Measurements from ENCODE around the gene MYO15A.

Gene MYO15A

GRCh38 chr17:18226284-18226945 is 117.9 kb downstream of the MYO15A start:
- Histone ChIP-seq H3K4me3 (ENCODE audit: severe bottlenecking) (peak overlapping the region; percentile 59), H3K27me3 (ENCODE audit: insufficient read depth, poor library complexity, severe bottlenecking) (no peaks in the 10 kb centered on the region), H3K36me3 (ENCODE audit: low read depth) (no peaks in the 10 kb centered on the region), H3K27ac (ENCODE audit: poor library complexity, severe bottlenecking) (peak overlapping the region; percentile 47), H3K9me3 (ENCODE audit: severe bottlenecking) (no peaks in the 10 kb centered on the region), H3K4me1 (ENCODE audit: insufficient read depth, poor library complexity, severe bottlenecking) (no peaks in the 10 kb centered on the region)
- peak; percentile 13; the same call in 2 of the 3 replicates for ATAC-seq (ENCODE audit: low read depth)
- DNase-seq (ENCODE audit: low spot score): no peak
- TF ChIP-seq CTCF (IDR thresholded peaks at IDR 0.05; ENCODE audit: poor library complexity, severe bottlenecking): no peak

- Histone ChIP-seq H3K4me3 (ENCODE audit: severe bottlenecking) (no peak overlapping the region), H3K4me1 (ENCODE audit: insufficient read depth, poor library complexity, severe bottlenecking) (no peaks in the 10 kb centered on the region), H3K27me3 (ENCODE audit: insufficient read depth, poor library complexity, severe bottlenecking) (no peaks in the 10 kb centered on the region), H3K27ac (ENCODE audit: poor library complexity, severe bottlenecking) (no peak overlapping the region), H3K9me3 (ENCODE audit: severe bottlenecking) (no peaks in the 10 kb centered on the region), H3K36me3 (ENCODE audit: low read depth) (no peaks in the 10 kb centered on the region)
- TF ChIP-seq CTCF (IDR thresholded peaks at IDR 0.05; ENCODE audit: poor library complexity, severe bottlenecking): no peak
- no peak for DNase-seq (ENCODE audit: low spot score)
- ATAC-seq (ENCODE audit: low read depth): no peak
These were observed 119.1 kb downstream of the MYO15A start for GRCh38 chr17:18227635-18228034.

- Histone ChIP-seq H3K9me3 (ENCODE audit: severe bottlenecking) (no peaks in the 10 kb centered on the region), H3K4me1 (ENCODE audit: insufficient read depth, poor library complexity, severe bottlenecking) (no peaks in the 10 kb centered on the region), H3K27ac (ENCODE audit: poor library complexity, severe bottlenecking) (no peak overlapping the region), H3K27me3 (ENCODE audit: insufficient read depth, poor library complexity, severe bottlenecking) (no peaks in the 10 kb centered on the region), H3K36me3 (ENCODE audit: low read depth) (no peaks in the 10 kb centered on the region), H3K4me3 (ENCODE audit: severe bottlenecking) (no peak overlapping the region)
- no peak for ATAC-seq (ENCODE audit: low read depth)
- no peak for TF ChIP-seq CTCF (IDR thresholded peaks at IDR 0.05; ENCODE audit: poor library complexity, severe bottlenecking)
- no peak for DNase-seq (ENCODE audit: low spot score)
These were observed 119.7 kb downstream of the MYO15A start for GRCh38 chr17:18228176-18228682.

- H3K4me3 ChIP-seq (ENCODE audit: severe bottlenecking): no peak overlapping the region
- ATAC-seq (ENCODE audit: low read depth) (no peak), DNase-seq (ENCODE audit: low spot score) (no peak)
- H3K4me1 ChIP-seq (ENCODE audit: insufficient read depth, poor library complexity, severe bottlenecking): no peaks in the 10 kb centered on the region
- no peaks in the 10 kb centered on the region for H3K9me3 ChIP-seq (ENCODE audit: severe bottlenecking)
- TF ChIP-seq CTCF (IDR thresholded peaks at IDR 0.05; ENCODE audit: poor library complexity, severe bottlenecking): no peak
- no peaks in the 10 kb centered on the region for H3K36me3 ChIP-seq (ENCODE audit: low read depth)
- H3K27me3 ChIP-seq (ENCODE audit: insufficient read depth, poor library complexity, severe bottlenecking): no peaks in the 10 kb centered on the region
- H3K27ac ChIP-seq (ENCODE audit: poor library complexity, severe bottlenecking): no peak overlapping the region
These were observed 120.7 kb downstream of the MYO15A start for GRCh38 chr17:18229254-18229653.
